GM19193 (cell line): Measurements from ENCODE around the gene UBE2N.

Source experiments
- POLR2A ChIP-seq: IDR thresholded peaks from 4 replicates; pipeline ENCODE4 v1.6.1; 2011; ENCODE audit not compliant: insufficient read depth, insufficient read length; ENCODE audit errors: extremely low read depth

UBE2N gene

GRCh38 chr12:93427779-93428564 lies 13.8 kb downstream of the UBE2N start:
- TF ChIP-seq POLR2A: no peak

GRCh38 chr12:93426412-93426805 lies 15.3 kb downstream of the UBE2N start:
- TF ChIP-seq POLR2A: no peak

- no peak for TF ChIP-seq POLR2A
Measured at GRCh38 chr12:93425736-93426411, 15.9 kb downstream of the UBE2N start.

GRCh38 chr12:93422050-93422449 lies 19.7 kb downstream of the UBE2N start:
- no peak for TF ChIP-seq POLR2A

GRCh38 chr12:93419388-93420034 lies 22.2 kb downstream of the UBE2N start:
- TF ChIP-seq POLR2A: no peak

- no peak for TF ChIP-seq POLR2A
Measured at GRCh38 chr12:93417967-93418480, 23.7 kb downstream of the UBE2N start.

GRCh38 chr12:93415723-93416464 lies 25.9 kb downstream of the UBE2N start:
- no peak for TF ChIP-seq POLR2A

- no peak for TF ChIP-seq POLR2A
Measured at GRCh38 chr12:93413064-93413463, 28.7 kb downstream of the UBE2N start.

GRCh38 chr12:93408813-93409212 lies 32.9 kb downstream of the UBE2N start:
- TF ChIP-seq POLR2A: no peak

- no peak for TF ChIP-seq POLR2A
Measured at GRCh38 chr12:93407963-93408283, 33.8 kb downstream of the UBE2N start.

- TF ChIP-seq POLR2A: peak; percentile 26
Measured at GRCh38 chr12:93407054-93407962, 34.4 kb downstream of the UBE2N start.

- peak; percentile 33 for TF ChIP-seq POLR2A
Measured at GRCh38 chr12:93404961-93405849, 36.5 kb downstream of the UBE2N start.

GRCh38 chr12:93403988-93404803 lies 37.6 kb downstream of the UBE2N start:
- no peak for TF ChIP-seq POLR2A
